Measurements from ENCODE around the gene RIMS4. TPM values are rescaled to one million over a fixed set of nuclear protein-coding genes. Genes with fewer than 3 reads are reported as not detected.

RIMS4 gene
- total RNA-seq, 1 experiment from 2014 or later: 4.0 TPM

GRCh38 chr20:44762466-44763140 is 47.7 kb downstream of the RIMS4 start:
- BruUV-seq (replicated peaks): no TSS peak
- no peak for ATAC-seq
- POLR2A ChIA-PET: no interaction called here

GRCh38 chr20:44761423-44761822 is 48.9 kb downstream of the RIMS4 start:
- H3K4me1 ChIP-seq (ENCODE audit: control insufficient read depth, insufficient read depth, low read length): no peaks in the 10 kb centered on the region
- in situ Hi-C loops (cut with HindIII; ENCODE audit: low pct_unique_long_range_greater_than_20kb, low sequenced_read_pairs) (no loop called here), intact Hi-C loops (cut with micrococcal nuclease; ENCODE audit: unreplicated experiment) (no loop called here)
- DNase-seq (ENCODE audit: low read depth, low spot score): no peak
- H3K4me3 ChIP-seq (ENCODE audit: low read depth in 2 of 2, low read length in 2 of 2): no peak overlapping the region
- ATAC-seq: no peak
- TF ChIP-seq TCF7L2 (IDR thresholded peaks at IDR 0.05; ENCODE audit: low read depth, low read length): no peak
- TF ChIP-seq REST (IDR thresholded peaks at IDR 0.05; ENCODE audit: insufficient read depth in 1 of 2, low read depth in 2 of 2, low read length in 1 of 2): no peak
- TF ChIP-seq CTCF (IDR thresholded peaks at IDR 0.05): no peak
- no peak for TF ChIP-seq POLR2AphosphoS5 (IDR thresholded peaks at IDR 0.05; ENCODE audit: low read depth, low read length)
- no peak for TF ChIP-seq SIN3A (IDR thresholded peaks at IDR 0.05; ENCODE audit: borderline replicate concordance, insufficient read depth, low read depth, low read length)
- no peak overlapping the region for H3K27ac ChIP-seq (ENCODE audit: low read length)
- ChIA-PET POLR2A (no interaction called here), CTCF (interaction anchor here (0.6 kb wide), 1 partner anchor 180 kb away, joined by 3 read pairs; no protein-coding TSS in a partner anchor)
- H3K9me3 ChIP-seq (ENCODE audit: control insufficient read depth, insufficient read depth, low read depth, low read length): no peaks in the 10 kb centered on the region
- H3K36me3 ChIP-seq (ENCODE audit: control insufficient read depth, insufficient read depth, low read length): no peaks in the 10 kb centered on the region
- H3K27me3 ChIP-seq (ENCODE audit: control insufficient read depth, insufficient read depth, low read length): no peaks in the 10 kb centered on the region
- no TSS peak for BruUV-seq (replicated peaks)

More at GRCh38 chr20:44762466-44763140, 47.7 kb downstream of the RIMS4 start:
- CTCF ChIA-PET: no interaction called here
- H3K27me3 ChIP-seq (ENCODE audit: control insufficient read depth, insufficient read depth, low read length): no peaks in the 10 kb centered on the region
- TF ChIP-seq TCF7L2 (IDR thresholded peaks at IDR 0.05; ENCODE audit: low read depth, low read length) (no peak), REST (IDR thresholded peaks at IDR 0.05; ENCODE audit: insufficient read depth in 1 of 2, low read depth in 2 of 2, low read length in 1 of 2) (no peak), CTCF (IDR thresholded peaks at IDR 0.05) (no peak), SIN3A (IDR thresholded peaks at IDR 0.05; ENCODE audit: borderline replicate concordance, insufficient read depth, low read depth, low read length) (no peak), POLR2AphosphoS5 (IDR thresholded peaks at IDR 0.05; ENCODE audit: low read depth, low read length) (no peak)
- intact Hi-C loops (cut with micrococcal nuclease; ENCODE audit: unreplicated experiment): no loop called here
- H3K36me3 ChIP-seq (ENCODE audit: control insufficient read depth, insufficient read depth, low read length): no peaks in the 10 kb centered on the region
- in situ Hi-C loops (cut with HindIII; ENCODE audit: low pct_unique_long_range_greater_than_20kb, low sequenced_read_pairs): no loop called here
- no peak for DNase-seq (ENCODE audit: low read depth, low spot score)
- H3K4me3 ChIP-seq (ENCODE audit: low read depth in 2 of 2, low read length in 2 of 2): no peak overlapping the region
- H3K9me3 ChIP-seq (ENCODE audit: control insufficient read depth, insufficient read depth, low read depth, low read length): no peaks in the 10 kb centered on the region
- no peaks in the 10 kb centered on the region for H3K4me1 ChIP-seq (ENCODE audit: control insufficient read depth, insufficient read depth, low read length)
- no peak overlapping the region for H3K27ac ChIP-seq (ENCODE audit: low read length)
